ENCODE results near the gene CATSPER2.
"Not testable (repeated sequence)": the region's sequence is repeated elsewhere in the genome, so short reads cannot be mapped to it uniquely, and the experiment has no call there.

- TF ChIP-seq CTCF, POLR2A (IDR thresholded peaks at IDR 0.05): not testable (repeated sequence)
Measured at GRCh38 chr15:43617750-43618149, 30.9 kb downstream of the CATSPER2 start.

Data from uterus (tissue), 2 donors.